ENCODE measurements around the gene MCEE.
A peak's percentile ranks its signal among the peaks of the same experiment; 100 is the strongest.
"Not testable (repeated sequence)": the region's sequence is repeated elsewhere in the genome, so short reads cannot be mapped to it uniquely, and the experiment has no call there.

The MCEE gene

GRCh38 chr2:71125506-71126294 lies 4.3 kb downstream of the MCEE start:
- DNase-seq, result no peak

GRCh38 chr2:71122387-71123298 lies 7.4 kb downstream of the MCEE start:
- no peak for DNase-seq

- no peak for DNase-seq
Observed at GRCh38 chr2:71121479-71121878, 8.6 kb downstream of the MCEE start.

DNA sequence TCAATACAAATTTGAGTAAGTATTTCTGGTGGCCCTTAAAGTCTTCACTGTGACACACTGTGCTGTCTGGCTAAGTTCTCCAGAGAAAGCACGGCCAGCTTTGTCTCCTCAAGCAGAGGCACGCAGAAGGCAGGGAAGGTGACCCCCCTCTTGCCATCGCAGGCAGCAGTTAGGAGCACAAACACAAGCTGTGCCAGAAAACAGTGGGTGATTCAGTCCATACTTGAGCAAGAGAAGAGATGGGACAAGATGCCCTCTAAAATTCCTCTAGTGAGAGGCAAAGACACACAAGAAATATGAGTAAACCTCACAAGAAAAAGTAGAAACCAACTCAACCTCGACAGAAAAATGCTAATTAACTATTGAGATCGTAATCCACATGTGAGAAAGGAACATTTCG lies 9.8 kb downstream of the MCEE start:
- DNase-seq, result no peak

- DNase-seq, result no peak
Observed at GRCh38 chr2:71117063-71117462, 13.0 kb downstream of the MCEE start.

GRCh38 chr2:71113843-71114242 lies 16.2 kb downstream of the MCEE start:
- DNase-seq, result no peak

- no peak for DNase-seq
Observed at GRCh38 chr2:71108091-71108490, 21.9 kb downstream of the MCEE start.

DNA sequence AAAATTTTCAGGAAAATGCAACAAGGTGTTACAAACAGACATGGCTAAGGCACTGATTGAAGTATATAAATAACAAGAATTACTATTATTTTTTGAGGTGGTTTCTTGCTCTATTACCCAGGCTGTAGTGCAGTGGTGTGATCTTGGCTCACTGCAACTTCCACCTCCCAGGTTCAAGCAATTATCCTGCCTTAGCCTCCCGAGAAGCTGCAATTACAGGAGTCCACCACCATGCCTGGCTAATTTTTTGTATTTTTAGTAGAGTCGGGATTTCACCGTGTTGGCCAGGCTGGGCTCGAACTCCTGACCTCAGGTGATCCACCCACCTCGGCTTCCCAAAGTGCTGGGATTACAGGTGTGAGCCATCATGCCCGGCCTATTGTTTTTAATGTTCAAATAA lies 23.6 kb downstream of the MCEE start:
- not testable (repeated sequence) for DNase-seq

- DNase-seq, result no peak
Observed at GRCh38 chr2:71103809-71104208, 26.2 kb downstream of the MCEE start.

DNA sequence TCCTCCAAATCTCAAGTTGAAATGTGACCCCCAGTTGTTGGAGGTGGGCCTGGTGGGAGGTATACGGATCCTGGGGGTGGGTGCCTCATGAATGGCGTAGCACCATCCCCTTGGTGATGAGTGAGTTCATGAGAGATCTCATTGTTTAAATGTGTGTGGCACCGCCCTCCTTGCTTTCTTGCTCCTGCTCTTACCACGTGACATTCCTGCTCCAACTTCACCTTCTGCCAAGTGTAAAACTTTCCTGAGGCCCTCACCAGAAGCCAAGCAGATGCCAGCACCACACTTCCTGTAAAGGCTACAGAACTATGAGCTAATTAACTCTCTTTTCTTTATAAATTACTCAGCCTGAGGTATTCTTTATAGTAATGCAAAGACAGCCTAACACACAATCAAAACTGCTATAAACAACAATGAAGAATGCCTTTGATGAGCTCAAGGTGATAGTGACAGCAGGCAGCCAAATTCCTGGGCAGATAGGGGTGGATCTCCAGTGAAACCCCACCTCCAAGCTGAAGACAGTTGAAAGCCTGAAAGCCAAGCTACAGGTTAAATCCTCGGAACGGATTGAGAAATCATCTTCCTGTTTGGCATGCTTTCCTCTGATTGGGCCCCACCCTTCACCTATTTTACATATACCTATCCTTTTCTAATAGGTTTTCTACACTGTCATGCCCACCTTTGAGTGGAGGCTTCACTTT lies 26.9 kb downstream of the MCEE start:
- DNase-seq, result no peak

DNA sequence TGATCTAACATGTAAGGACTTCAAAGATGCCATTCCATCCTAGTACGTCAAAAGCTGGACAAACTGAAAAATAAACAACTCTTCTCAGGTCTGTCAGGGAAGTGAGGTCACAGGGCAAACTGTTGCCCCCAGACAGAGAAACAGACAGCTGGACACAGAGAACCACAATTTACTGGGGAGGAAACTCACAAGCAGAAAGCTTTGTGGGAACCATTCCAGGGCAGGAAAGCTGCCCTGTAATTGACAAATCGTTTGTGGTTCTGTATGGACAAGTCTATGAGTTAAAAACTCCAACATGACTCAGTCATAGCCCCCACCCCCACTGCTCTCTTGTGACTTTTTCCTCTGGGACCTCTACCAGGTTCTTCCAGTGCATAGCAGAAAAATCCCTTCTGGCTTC lies 28.4 kb downstream of the MCEE start:
- DNase-seq, result no peak

DNA sequence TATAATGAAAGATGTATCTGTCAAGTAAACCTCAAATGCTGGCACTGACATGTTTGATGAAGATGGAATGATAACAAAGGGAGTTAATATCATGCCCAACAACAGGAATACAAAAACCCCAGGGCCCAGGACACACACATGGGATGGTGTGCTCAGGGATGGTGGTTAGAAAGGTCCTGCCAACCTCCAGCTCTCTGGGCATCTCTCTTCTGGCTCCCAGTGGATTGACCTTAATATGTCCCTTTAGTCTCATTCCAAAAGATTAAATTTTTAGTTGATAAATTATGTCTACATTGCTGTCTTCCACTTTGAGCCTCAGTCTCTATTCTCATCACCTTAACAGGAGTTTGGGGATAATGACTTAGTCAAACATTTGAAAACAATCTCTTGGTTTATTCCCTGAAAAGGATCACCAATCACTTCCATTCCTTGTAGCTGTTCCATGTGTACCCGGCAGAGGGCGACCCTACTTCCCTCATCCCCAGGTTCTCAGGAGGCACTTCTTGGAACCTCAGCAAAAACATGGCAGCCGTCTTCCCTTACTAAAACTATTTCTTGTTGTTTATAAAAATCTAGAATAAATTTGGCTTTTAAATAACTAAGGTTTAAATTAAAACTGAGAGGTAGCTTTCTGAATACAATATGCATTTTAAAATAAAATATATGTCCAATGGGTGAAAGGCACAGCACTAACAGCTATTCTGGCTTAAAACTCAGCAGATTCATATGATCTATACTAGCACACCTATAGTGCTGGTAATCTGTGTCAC lies 29.6 kb downstream of the MCEE start:
- peak; percentile 8 for DNase-seq

DNA sequence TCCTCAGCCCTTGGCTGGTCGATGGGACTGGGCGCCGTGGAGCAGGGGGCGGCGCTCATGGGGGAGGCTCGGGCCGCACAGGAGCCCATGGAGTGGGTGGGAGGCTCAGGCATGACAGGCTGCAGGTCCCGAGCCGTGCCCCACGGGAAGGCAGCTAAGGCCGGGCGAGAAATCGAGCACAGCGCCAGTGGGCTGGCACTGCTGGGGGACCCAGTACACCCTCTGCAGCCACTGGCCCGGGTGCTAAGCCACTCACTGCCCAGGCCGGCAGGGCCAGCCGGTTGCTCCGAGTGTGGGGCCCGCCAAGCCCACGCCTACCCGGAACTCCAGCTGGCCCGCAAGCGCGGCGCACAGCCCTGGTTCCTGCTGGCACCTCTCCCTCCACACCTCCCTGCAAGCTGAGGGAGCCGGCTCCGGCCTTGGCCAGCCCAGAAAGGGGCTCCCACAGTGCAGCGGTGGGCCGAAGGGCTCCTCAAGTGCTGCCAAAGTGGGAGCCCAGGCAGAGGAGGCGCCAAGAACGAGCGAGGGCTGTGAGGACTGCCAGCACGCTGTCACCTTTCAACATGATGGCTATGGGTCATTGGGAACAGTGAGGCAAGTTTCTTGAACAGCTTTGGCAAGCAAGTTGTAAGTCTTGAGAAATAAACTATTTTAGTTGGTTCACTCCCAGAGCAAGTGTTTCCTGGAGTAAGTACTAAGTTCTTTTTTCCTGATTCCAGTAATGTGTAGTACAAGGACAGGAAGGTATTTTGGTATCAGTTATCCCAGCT lies 37.4 kb downstream of the MCEE start:
- DNase-seq, result not testable (repeated sequence)

GRCh38 chr2:71091808-71092207 lies 38.2 kb downstream of the MCEE start:
- DNase-seq, result not testable (repeated sequence)

- DNase-seq, result not testable (repeated sequence)
Observed at GRCh38 chr2:71089475-71089874, 40.6 kb downstream of the MCEE start.

GRCh38 chr2:71085325-71086003 lies 44.6 kb downstream of the MCEE start:
- DNase-seq, result not testable (repeated sequence)

GRCh38 chr2:71083752-71084312 lies 46.2 kb downstream of the MCEE start:
- not testable (repeated sequence) for DNase-seq

DNA sequence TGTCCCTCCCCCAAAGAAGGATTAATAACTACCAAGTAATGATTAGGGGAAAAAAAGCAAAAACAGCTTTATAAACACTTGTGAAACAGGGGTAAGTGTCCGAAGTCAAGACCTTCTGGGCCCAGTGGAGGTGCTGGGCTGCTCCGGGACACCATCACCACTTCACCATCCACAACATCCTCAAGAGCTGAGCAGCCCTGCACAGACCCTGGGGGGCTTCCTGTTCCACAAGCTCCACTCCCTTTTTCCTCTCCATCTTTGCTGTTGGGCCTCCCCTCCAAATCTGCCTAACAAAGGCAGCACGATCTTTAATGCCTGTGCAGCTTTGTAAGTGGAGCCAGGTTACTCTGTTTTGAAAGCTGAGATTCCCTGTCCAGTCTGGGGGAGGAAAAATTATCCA lies 46.7 kb downstream of the MCEE start:
- not testable (repeated sequence) for DNase-seq

DNA sequence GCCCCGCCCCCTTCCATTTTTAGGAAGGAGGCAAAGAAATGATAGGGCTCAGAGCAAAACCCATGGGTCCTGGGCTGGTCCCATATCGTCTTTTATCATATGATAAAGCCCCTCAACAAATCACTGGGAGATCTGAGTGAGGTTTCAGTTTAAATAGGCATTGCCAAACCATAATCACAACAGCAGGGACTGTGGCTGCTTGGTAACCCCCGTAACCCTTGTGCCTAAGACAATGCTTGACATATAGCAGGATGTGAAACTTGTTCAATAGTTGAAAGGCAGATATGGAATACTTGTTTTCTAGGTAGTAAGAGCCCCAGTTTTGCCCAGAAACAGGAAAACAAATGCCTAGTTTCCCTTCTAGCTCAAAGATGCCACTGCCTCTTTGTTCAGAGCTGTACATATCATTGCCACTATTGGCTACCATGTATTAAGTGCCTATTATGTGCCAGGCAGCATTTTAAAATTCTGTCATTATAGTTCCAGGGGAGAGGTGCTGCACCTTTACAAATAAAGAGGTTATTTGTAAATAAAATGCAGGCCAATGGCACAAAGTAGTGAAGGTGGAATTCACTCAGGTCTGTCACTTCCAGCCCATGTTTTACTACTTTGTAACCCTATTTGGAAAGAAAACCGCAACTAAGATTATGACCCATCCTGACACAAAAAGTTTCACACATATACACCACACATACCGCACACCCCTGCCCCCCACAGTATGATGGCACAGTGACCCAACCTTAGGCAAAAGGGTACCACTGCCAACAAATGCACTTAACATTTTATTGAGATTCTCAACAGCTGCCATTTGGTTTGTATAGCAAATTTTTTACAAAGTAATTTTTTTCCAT lies 47.4 kb downstream of the MCEE start:
- peak; percentile 73 for DNase-seq

GRCh38 chr2:71078624-71079023 lies 51.4 kb downstream of the MCEE start:
- DNase-seq, result no peak

All from stimulated activated naive CD4-positive, alpha-beta T cell treated with Interleukin-2 at 50 U/mL for 16 hours (primary cell).